PFSK-1 (cell line): ENCODE results near the gene MYO16.

Experiments
- POLR2AphosphoS5 ChIP-seq: IDR thresholded peaks from 2 replicates; pipeline ENCODE4 v1.6.1; 2012; ENCODE audit warnings: low read depth, mild to moderate bottlenecking, control low read depth, low read length, moderate library complexity
- SIN3A ChIP-seq: IDR thresholded peaks from 2 replicates; pipeline ENCODE4 v1.6.1; 2012; ENCODE audit warnings: mild to moderate bottlenecking, low read length, moderate library complexity, borderline replicate concordance; ENCODE audit not compliant: insufficient read depth
- TF ChIP-seq, protein P1 (sequence below), 2 experiments: IDR thresholded peaks; 2 replicates each; pipeline versions ENCODE4 v1.6.1 to v1.8.0; 2011 to 2012; ENCODE audit warnings: low read depth in 2 of 2, low read length in 2 of 2, control low read depth in 1 of 2, inconsistent platforms in 1 of 2, mild to moderate bottlenecking in 1 of 2, moderate library complexity in 1 of 2; ENCODE audit not compliant: insufficient read depth in 1 of 2

DNA sequence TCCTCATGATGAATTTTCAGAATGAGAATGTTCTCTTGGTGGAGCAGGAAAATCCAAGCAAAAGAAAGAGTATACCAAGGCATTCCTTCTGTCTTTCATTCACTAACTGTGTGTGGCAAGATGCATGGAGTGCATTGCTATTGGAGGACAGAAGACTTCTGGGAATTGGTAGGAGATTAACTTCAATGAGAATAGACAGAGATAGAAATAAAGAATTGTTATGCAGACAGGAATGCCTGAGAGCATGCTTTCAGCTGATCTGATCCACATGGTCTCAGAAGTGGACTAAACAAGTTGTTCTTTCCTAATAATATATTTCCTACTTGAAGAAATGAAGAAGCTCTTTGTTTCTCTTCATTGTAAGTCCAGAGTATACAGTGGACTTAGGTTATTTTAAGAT is 303.6 kb downstream of the MYO16 start:
- TF ChIP-seq POLR2AphosphoS5 (no peak), SIN3A (no peak)
- TF ChIP-seq, protein P1, sequence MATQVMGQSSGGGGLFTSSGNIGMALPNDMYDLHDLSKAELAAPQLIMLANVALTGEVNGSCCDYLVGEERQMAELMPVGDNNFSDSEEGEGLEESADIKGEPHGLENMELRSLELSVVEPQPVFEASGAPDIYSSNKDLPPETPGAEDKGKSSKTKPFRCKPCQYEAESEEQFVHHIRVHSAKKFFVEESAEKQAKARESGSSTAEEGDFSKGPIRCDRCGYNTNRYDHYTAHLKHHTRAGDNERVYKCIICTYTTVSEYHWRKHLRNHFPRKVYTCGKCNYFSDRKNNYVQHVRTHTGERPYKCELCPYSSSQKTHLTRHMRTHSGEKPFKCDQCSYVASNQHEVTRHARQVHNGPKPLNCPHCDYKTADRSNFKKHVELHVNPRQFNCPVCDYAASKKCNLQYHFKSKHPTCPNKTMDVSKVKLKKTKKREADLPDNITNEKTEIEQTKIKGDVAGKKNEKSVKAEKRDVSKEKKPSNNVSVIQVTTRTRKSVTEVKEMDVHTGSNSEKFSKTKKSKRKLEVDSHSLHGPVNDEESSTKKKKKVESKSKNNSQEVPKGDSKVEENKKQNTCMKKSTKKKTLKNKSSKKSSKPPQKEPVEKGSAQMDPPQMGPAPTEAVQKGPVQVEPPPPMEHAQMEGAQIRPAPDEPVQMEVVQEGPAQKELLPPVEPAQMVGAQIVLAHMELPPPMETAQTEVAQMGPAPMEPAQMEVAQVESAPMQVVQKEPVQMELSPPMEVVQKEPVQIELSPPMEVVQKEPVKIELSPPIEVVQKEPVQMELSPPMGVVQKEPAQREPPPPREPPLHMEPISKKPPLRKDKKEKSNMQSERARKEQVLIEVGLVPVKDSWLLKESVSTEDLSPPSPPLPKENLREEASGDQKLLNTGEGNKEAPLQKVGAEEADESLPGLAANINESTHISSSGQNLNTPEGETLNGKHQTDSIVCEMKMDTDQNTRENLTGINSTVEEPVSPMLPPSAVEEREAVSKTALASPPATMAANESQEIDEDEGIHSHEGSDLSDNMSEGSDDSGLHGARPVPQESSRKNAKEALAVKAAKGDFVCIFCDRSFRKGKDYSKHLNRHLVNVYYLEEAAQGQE (IDR thresholded peaks at IDR 0.05; ENCODE audit: insufficient read depth in 1 of 2, low read depth in 2 of 2, low read length in 2 of 2) = no peak
